Endodermal cell (in vitro differentiated cells): ENCODE data around the gene NOS1AP. TPM values are rescaled to one million over a fixed set of nuclear protein-coding genes. Genes with fewer than 3 reads are reported as not detected.

ENCODE experiments used
- DNase-seq: peaks from one replicate; pipeline ENCODE4 v3.0.0-alpha.2; 2017
- H3K27ac ChIP-seq: 2 replicates; pipeline ENCODE4 v1.5.1; 2013; ENCODE audit warnings: mild to moderate bottlenecking, low read depth, low read length, moderate library complexity
- H3K27me3 ChIP-seq: 2 replicates; pipeline ENCODE4 v1.6.1; 2013; ENCODE audit warnings: mild to moderate bottlenecking, low read length, moderate library complexity; ENCODE audit not compliant: insufficient read depth, control insufficient read depth, poor library complexity, severe bottlenecking
- H3K36me3 ChIP-seq: 2 replicates; pipeline ENCODE4 v1.7.0; 2013; ENCODE audit warnings: mild to moderate bottlenecking, low read length, moderate library complexity; ENCODE audit not compliant: control insufficient read depth, insufficient read depth
- H3K4me1 ChIP-seq: one replicate; pipeline ENCODE4 v1.7.0; 2013; ENCODE audit warnings: low read length; ENCODE audit not compliant: control insufficient read depth, insufficient read depth
- H3K4me3 ChIP-seq: 2 replicates; pipeline ENCODE4 v1.5.1; 2013; ENCODE audit warnings: mild to moderate bottlenecking, low read length, moderate library complexity
- H3K9ac ChIP-seq: 2 replicates; pipeline ENCODE4 v1.6.1; 2013; ENCODE audit warnings: mild to moderate bottlenecking, low read length, moderate library complexity; ENCODE audit not compliant: poor library complexity, severe bottlenecking; ENCODE audit errors: extremely low read depth
- H3K9me3 ChIP-seq: 2 replicates; pipeline ENCODE4 v1.6.1; 2013; ENCODE audit warnings: mild to moderate bottlenecking, low read length, moderate library complexity; ENCODE audit not compliant: control insufficient read depth
- H3K27ac Mint-ChIP-seq: 2 replicates; pipeline ENCODE4 v1.8.0; 2020; ENCODE audit warnings: mixed read lengths
- H3K27me3 Mint-ChIP-seq: 2 replicates; pipeline ENCODE4 v1.8.0; 2021; ENCODE audit warnings: mild to moderate bottlenecking, mixed read lengths; ENCODE audit not compliant: insufficient read depth
- H3K36me3 Mint-ChIP-seq: 2 replicates; pipeline ENCODE4 v1.8.0; 2020; ENCODE audit warnings: low read depth, mixed read lengths
- H3K4me1 Mint-ChIP-seq: 2 replicates; pipeline ENCODE4 v1.8.0; 2020; ENCODE audit warnings: mixed read lengths
- H3K4me3 Mint-ChIP-seq: 2 replicates; pipeline ENCODE4 v1.8.0; 2020; ENCODE audit warnings: mild to moderate bottlenecking, moderate library complexity, mixed read lengths
- H3K9me3 Mint-ChIP-seq: 2 replicates; pipeline ENCODE4 v1.8.0; 2020; ENCODE audit warnings: mild to moderate bottlenecking, mixed read lengths
- WGBS, 2 experiments: methylation state at CpG; one replicate each; pipeline versions ENCODE4 v1.1.5 to v1.1.7; 2013; ENCODE audit warnings: missing lambda C conversion rate in 2 of 2, mixed read lengths in 1 of 2; ENCODE audit not compliant: insufficient coverage in 1 of 2, insufficient read length in 1 of 2; 5-methylcytosine and 5-hydroxymethylcytosine counted together
- total RNA-seq, 2 donors: library from RNA; stranded (reverse); fragmentation: NEBNext Ultra II Directional in 1 of 2; extraction: Animal tissue kit (Norgen Biotek cat#: 25700) in 1 of 2; gene quantifications; 2 replicates in 1 of 2; 3 replicates in 1 of 2; pipeline ENCODE4 v1.2.1, GENCODE V29; 2021
- TF ChIP-seq, protein P1 (sequence below): fragments of 200-600 bp; sonication (generic); conservative IDR thresholded peaks from 2 replicates; pipeline ENCODE4 v1.5.0; 2021; ENCODE audit warnings: antibody characterized with exemption, mild to moderate bottlenecking

The NOS1AP gene
- total RNA-seq, 2 donors from 2014 or later = 4.8 to 5.9 TPM

DNA sequence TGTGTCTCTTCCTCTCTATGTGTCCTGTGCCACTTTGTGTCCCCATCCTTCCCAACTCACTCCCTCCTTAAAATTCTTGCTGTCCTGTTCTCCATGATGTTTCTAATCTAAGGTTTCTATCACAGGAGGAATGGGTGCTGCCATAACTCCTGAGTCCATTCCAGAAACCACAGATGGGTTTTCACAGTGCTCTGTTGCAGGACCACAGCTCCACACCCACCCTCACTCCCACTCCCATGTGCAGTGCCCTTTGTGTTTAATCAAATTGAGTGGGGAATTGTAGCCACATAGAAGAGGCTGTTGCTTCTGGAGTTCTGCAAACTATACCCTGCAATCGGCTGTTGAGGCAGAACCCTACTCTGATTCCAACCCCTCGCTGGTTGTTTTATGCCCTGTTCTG is 165.1 kb downstream of the NOS1AP start:
- Histone ChIP-seq H3K4me1 (no peaks in the 10 kb centered on the region), H3K4me3 (no peak overlapping the region), H3K9me3 (no peaks in the 10 kb centered on the region), H3K27ac (no peak overlapping the region), H3K27me3 (no peaks in the 10 kb centered on the region), H3K36me3 (no peaks in the 10 kb centered on the region), H3K9ac (no peak overlapping the region)
- 91% methylated on average over 2 of the region's 2 CpGs; no CpG with 5 or more reads in 1 of the 2 experiments for WGBS, 2 experiments
- Mint-ChIP-seq H3K4me3 (no peak overlapping the region), H3K36me3 (no peaks in the 10 kb centered on the region), H3K27me3 (peaks cover 8% of the 10 kb centered on the region), H3K4me1 (peaks cover 15% of the 10 kb centered on the region), H3K27ac (no peak overlapping the region), H3K9me3 (no peaks in the 10 kb centered on the region)
- no peak for DNase-seq
- TF ChIP-seq, protein P1, sequence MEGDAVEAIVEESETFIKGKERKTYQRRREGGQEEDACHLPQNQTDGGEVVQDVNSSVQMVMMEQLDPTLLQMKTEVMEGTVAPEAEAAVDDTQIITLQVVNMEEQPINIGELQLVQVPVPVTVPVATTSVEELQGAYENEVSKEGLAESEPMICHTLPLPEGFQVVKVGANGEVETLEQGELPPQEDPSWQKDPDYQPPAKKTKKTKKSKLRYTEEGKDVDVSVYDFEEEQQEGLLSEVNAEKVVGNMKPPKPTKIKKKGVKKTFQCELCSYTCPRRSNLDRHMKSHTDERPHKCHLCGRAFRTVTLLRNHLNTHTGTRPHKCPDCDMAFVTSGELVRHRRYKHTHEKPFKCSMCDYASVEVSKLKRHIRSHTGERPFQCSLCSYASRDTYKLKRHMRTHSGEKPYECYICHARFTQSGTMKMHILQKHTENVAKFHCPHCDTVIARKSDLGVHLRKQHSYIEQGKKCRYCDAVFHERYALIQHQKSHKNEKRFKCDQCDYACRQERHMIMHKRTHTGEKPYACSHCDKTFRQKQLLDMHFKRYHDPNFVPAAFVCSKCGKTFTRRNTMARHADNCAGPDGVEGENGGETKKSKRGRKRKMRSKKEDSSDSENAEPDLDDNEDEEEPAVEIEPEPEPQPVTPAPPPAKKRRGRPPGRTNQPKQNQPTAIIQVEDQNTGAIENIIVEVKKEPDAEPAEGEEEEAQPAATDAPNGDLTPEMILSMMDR = no peak

DNA sequence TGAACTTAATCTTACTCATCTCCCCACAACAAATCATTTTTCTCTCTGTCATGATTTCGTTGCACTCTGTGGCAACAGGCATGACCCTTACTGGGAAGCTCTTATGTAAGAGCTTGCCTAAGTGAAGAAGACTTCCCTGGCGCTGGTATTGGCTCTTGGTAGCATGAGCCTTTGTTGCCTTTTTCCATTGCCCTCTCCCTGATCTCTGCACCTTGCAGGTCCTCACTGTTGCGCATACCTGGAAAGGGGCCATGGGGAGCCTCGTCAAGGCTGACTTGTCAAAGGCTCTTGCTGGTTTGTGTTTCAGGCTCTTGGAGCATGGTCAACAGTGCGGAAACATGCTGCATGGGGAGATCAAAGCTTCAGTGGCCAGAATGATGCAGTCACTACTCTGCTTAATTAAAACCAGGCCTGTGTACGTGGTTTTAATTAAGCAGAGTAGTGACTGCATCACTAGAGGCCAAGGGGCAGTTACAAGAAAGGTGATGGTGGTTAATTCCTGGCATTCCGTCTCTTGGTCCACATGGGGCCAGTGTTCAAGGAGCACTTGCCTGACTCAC is 165.8 kb downstream of the NOS1AP start:
- no peak overlapping the region for H3K9ac ChIP-seq
- Mint-ChIP-seq H3K27me3 (peaks cover 8% of the 10 kb centered on the region), H3K4me1 (peaks cover 7% of the 10 kb centered on the region), H3K9me3 (no peaks in the 10 kb centered on the region), H3K4me3 (no peak overlapping the region), H3K27ac (no peak overlapping the region), H3K36me3 (no peaks in the 10 kb centered on the region)
- no peaks in the 10 kb centered on the region for H3K27me3 ChIP-seq
- no peaks in the 10 kb centered on the region for H3K36me3 ChIP-seq
- 86 to 94% methylated on average over 7 of the region's 7 CpGs for WGBS, 2 experiments
- H3K4me1 ChIP-seq = no peaks in the 10 kb centered on the region
- TF ChIP-seq, protein P1 = no peak
- no peak overlapping the region for H3K4me3 ChIP-seq
- no peaks in the 10 kb centered on the region for H3K9me3 ChIP-seq
- no peak overlapping the region for H3K27ac ChIP-seq
- DNase-seq = no peak

DNA sequence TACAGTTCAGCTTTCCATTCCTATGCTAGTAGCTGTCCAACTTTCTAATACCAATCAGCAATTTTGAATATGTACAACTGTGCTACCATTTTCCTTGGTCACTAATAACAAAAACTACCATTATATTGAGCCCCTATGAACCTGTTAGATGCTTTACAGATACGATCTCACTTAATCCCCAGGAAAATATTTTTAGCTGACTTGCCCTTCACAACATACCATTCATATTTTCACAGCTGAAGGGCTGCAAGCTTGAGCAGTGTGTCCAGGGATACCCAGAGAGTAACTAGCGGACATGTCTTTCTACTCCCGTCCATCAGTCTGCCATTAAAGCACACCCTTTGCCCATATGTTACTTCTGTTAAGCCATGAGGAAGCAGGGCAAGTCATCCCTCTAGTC is 166.7 kb downstream of the NOS1AP start:
- Histone ChIP-seq H3K4me3 (no peak overlapping the region), H3K27ac (no peak overlapping the region), H3K27me3 (no peaks in the 10 kb centered on the region), H3K9me3 (no peaks in the 10 kb centered on the region), H3K9ac (no peak overlapping the region), H3K36me3 (no peaks in the 10 kb centered on the region), H3K4me1 (no peaks in the 10 kb centered on the region)
- Mint-ChIP-seq H3K4me3 (no peak overlapping the region), H3K36me3 (no peaks in the 10 kb centered on the region), H3K27ac (no peak overlapping the region), H3K27me3 (peaks cover 8% of the 10 kb centered on the region), H3K4me1 (peaks cover 5% of the 10 kb centered on the region), H3K9me3 (no peaks in the 10 kb centered on the region)
- 88 to 90% methylated on average over 3 of the region's 3 CpGs for WGBS, 2 experiments
- no peak for DNase-seq
- TF ChIP-seq, protein P1 = no peak
